Esophagus muscularis mucosa (tissue), 4 donors: ENCODE measurements around the gene ALDH3A2. TPM values are rescaled to one million over a fixed set of nuclear protein-coding genes. Genes with fewer than 3 reads are reported as not detected.

Experiments
- DNase-seq: peaks from one replicate; pipeline ENCODE4 v3.0.0-alpha.2; 2017; ENCODE audit errors: extremely low spot score
- H3K27ac ChIP-seq, 4 donors: fragments of 200-600 bp; sonication (generic); replicated peaks in 1 of 4; 1 replicate in 3 of 4; 2 replicates in 1 of 4; pipeline ENCODE4 v1.5.1; 2016 to 2019; ENCODE audit warnings: mild to moderate bottlenecking in 1 of 4
- H3K27me3 ChIP-seq, 4 donors: fragments of 200-600 bp; sonication (generic); one replicate each; pipeline versions ENCODE4 v1.5.1 to v1.6.0; 2016 to 2019
- H3K36me3 ChIP-seq, 4 donors: fragments of 200-600 bp; sonication (generic); one replicate each; pipeline ENCODE4 v1.5.1; 2016 to 2019
- H3K4me1 ChIP-seq, 4 donors: fragments of 200-600 bp; sonication (generic); one replicate each; pipeline ENCODE4 v1.5.1; 2016 to 2019
- H3K4me3 ChIP-seq, 4 donors: fragments of 200-600 bp; sonication (generic); 1 replicate in 2 of 4; 2 replicates in 2 of 4; pipeline ENCODE4 v1.5.1; 2016 to 2019; ENCODE audit warnings: mild to moderate bottlenecking in 4 of 4, moderate library complexity in 1 of 4
- H3K9me3 ChIP-seq, 4 donors: fragments of 200-600 bp; sonication (generic); 1 replicate in 3 of 4; 2 replicates in 1 of 4; pipeline ENCODE4 v1.5.1; 2016 to 2019
- EP300 ChIP-seq: sonication (generic); formaldehyde crosslinking; IDR thresholded peaks from one replicate; pipeline ENCODE4 v1.6.1; 2017; ENCODE audit warnings: antibody characterized with exemption
- POLR2A ChIP-seq: fragments of 450-650 bp; IDR thresholded peaks from one replicate; pipeline ENCODE4 v1.6.1; 2017; ENCODE audit warnings: antibody characterized with exemption, moderate library complexity, mild to moderate bottlenecking, low read depth
- POLR2AphosphoS5 ChIP-seq, 2 donors: sonication (generic); formaldehyde crosslinking; IDR thresholded peaks; one replicate each; pipeline ENCODE4 v1.6.1; 2017; ENCODE audit warnings: antibody characterized with exemption in 2 of 2
- WGBS: methylation state at CpG from one replicate; pipeline ENCODE4 v1.1.5; 2018; 5-methylcytosine and 5-hydroxymethylcytosine counted together
- intact Hi-C: fragments of 100-400 bp; cut with DNase I; formaldehyde crosslinking; loops from one replicate; pipeline ENCODE4 v1.15.1; 2023
- total RNA-seq, 4 donors: library from RNA; depleted of rRNA; stranded (reverse); fragments of >200 nt; gene quantifications; one replicate each; pipeline versions ENCODE4 v1.1.0 to v1.2.1, GENCODE V29; 2016
- TF ChIP-seq, protein P1 (sequence below), 3 experiments: fragments of 200-600 bp in 2 of 3; fragments of 450-650 bp in 1 of 3; sonication (generic) in 2 of 3; IDR thresholded peaks; one replicate each; pipeline ENCODE4 v1.5.1; 2017 to 2019; ENCODE audit warnings: antibody characterized with exemption in 3 of 3, mild to moderate bottlenecking in 2 of 3, moderate library complexity in 1 of 3

Gene ALDH3A2
- total RNA-seq, 4 donors from 2014 or later = 104 to 182 (median 115) TPM

DNA sequence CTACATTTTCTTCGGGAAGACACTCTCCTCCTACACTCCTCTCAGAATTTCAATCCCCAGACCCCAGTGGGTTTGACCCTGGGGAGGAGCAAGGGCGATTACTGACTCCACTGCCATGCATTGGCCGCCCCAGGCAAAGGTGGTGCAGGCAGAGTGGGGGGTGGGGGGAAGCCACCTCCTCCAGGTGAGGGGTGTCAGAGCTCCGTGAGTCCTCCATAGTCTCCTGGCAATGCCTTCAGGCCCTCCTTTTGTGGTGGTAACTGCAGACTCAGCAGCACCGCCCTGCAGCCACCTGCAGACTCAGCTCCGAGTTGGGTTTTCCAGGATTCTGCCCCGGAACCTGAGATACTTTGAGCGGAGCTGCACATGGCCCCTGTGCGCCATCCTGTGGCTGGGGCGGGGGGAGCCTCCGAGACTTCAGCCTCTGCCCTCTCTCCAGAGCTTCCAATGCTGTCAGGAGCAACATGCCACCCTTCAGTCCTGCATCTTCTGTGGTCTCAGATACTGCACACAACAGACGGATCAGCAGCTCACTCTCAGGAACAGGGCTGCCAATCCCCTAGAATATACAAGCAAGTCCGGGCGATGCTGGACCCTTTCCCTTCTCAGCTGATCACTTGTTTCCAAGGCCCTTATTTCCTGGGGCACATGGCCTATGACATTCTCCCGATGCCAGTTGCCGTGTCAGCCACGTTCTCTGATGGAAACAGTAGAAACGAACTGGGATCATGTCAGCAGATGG lies 70.2 kb downstream of the ALDH3A2 start:
- H3K9me3 ChIP-seq = no peaks in the 10 kb centered on the region
- no peak overlapping the region for H3K27ac ChIP-seq
- DNase-seq = no peak
- H3K36me3 ChIP-seq = no peaks in the 10 kb centered on the region
- no peaks in the 10 kb centered on the region for H3K27me3 ChIP-seq
- WGBS = 71% methylated on average over 12 of the region's 18 CpGs
- intact Hi-C loops = no loop called here
- peaks cover 6 to 9% (median 7%) of the 10 kb centered on the region in 4 donors for H3K4me1 ChIP-seq
- H3K4me3 ChIP-seq = no peak overlapping the region
- TF ChIP-seq, protein P1, sequence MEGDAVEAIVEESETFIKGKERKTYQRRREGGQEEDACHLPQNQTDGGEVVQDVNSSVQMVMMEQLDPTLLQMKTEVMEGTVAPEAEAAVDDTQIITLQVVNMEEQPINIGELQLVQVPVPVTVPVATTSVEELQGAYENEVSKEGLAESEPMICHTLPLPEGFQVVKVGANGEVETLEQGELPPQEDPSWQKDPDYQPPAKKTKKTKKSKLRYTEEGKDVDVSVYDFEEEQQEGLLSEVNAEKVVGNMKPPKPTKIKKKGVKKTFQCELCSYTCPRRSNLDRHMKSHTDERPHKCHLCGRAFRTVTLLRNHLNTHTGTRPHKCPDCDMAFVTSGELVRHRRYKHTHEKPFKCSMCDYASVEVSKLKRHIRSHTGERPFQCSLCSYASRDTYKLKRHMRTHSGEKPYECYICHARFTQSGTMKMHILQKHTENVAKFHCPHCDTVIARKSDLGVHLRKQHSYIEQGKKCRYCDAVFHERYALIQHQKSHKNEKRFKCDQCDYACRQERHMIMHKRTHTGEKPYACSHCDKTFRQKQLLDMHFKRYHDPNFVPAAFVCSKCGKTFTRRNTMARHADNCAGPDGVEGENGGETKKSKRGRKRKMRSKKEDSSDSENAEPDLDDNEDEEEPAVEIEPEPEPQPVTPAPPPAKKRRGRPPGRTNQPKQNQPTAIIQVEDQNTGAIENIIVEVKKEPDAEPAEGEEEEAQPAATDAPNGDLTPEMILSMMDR (IDR thresholded peaks at IDR 0.05) = no peak
- TF ChIP-seq POLR2AphosphoS5 (IDR thresholded peaks at IDR 0.05) (no peak), POLR2A (no peak), EP300 (no peak)

DNA sequence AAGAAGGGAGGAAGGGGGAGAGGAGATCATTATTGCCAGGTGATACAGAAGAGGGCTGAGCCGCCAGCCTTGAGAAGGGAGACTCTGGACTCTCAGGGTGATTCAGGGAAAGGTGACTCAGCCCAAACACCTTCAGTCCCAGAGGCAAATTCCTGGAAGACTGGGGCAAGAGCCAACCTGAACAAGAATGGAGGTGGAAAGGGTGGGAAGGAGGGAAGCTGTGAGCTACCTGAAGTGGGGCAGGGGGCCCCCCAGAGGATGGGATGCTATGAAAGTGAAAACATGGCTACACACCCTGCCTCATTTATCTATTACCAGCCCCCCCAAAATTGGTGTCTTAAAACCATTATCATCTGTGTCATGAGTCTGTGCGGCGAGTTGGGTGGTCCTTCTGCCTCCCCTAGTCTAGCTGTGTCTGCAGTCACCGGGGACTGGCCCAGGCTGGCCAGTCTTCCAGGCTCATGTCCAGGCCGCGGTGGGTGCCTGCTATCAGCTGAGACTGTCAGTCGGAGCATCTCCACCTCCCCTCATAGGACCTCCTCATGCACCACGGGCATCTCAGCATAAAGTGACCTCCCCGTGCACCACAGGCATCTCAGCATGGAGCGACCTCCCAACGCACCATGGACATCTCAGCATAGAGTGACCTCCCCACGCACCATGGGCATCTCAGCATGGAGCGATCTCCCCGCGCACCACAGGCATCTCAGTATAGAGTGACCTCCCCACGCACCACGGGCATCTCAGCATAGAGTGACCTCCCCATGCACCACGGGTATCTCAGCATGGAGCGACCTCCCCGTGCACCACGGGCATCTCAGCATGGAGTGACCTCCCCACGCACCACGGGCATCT lies 71.0 kb downstream of the ALDH3A2 start:
- no peak overlapping the region for H3K27ac ChIP-seq
- no peaks in the 10 kb centered on the region for H3K27me3 ChIP-seq
- no peak overlapping the region for H3K4me3 ChIP-seq
- TF ChIP-seq EP300 (no peak), POLR2A (no peak), POLR2AphosphoS5 (IDR thresholded peaks at IDR 0.05) (no peak)
- TF ChIP-seq, protein P1 (IDR thresholded peaks at IDR 0.05) = no peak
- no peaks in the 10 kb centered on the region for H3K36me3 ChIP-seq
- 89% methylated on average over 12 of the region's 23 CpGs for whole genome bisulfite sequencing
- intact Hi-C loops = no loop called here
- no peak for DNase-seq
- H3K4me1 ChIP-seq = peaks cover 10 to 17% (median 14%) of the 10 kb centered on the region in 4 donors
- H3K9me3 ChIP-seq = no peaks in the 10 kb centered on the region

DNA sequence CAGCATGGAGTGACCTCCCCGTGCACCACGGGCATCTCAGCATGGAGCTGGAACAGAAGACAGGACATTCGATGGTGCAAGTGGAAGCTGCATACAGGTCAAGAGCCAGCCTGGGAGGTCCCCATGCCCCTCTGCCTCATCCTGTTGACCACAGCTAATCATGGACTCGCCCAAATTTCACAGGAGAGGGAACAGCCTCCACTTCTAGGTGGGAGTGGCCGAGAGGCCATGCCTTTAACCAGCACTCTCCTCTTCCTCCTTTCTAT lies 71.6 kb downstream of the ALDH3A2 start:
- Histone ChIP-seq H3K4me1 (peaks cover 12 to 22% (median 20%) of the 10 kb centered on the region in 4 donors), H3K27ac (no peak overlapping the region), H3K36me3 (no peaks in the 10 kb centered on the region), H3K27me3 (no peaks in the 10 kb centered on the region), H3K9me3 (no peaks in the 10 kb centered on the region), H3K4me3 (no peak overlapping the region)
- WGBS = 80% methylated on average over 1 of the region's 5 CpGs
- DNase-seq = no peak
- TF ChIP-seq EP300 (no peak), POLR2AphosphoS5 (IDR thresholded peaks at IDR 0.05) (no peak), POLR2A (no peak)
- TF ChIP-seq, protein P1 (IDR thresholded peaks at IDR 0.05) = no peak
- intact Hi-C loops = no loop called here

DNA sequence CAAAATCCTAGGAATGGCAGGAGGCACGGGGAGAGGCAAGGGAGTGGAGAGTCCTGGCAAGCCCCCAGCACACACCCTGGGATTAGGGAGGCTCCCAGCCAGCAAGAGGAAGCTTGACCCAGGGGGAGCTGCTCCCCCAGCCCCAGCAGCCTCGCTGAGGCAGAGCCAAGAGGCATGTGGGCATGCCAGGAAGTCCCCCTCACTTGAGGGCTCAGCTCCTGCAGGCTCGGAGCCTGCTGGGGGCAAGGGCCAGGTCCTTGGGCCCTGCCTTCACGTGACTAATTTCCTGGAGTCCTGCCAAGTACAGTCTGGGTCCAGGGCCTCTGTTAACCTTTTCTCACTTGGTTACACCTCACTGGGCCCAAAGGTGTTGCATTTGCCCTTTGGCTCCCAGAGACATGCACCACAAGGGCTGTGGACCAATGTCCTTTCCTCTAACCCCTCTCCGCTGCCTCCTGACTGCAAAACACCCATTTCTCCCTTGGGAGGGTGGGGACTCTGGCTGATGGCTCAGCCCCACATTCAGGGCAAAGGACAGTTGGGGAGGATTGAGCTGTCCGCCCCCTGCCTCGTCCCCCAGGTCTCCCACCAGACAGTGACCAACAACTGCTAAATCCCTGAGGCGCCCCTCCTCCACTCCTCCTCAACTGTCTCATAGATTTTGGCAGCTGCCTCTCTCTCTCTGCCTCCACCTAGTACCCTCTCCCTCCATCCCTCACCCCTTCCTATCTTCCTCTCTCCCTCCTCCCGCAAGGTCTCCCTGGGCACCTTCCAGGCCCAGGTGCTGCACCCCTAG lies 72.3 kb downstream of the ALDH3A2 start:
- no peak for DNase-seq
- Histone ChIP-seq H3K4me3 (no peak overlapping the region), H3K9me3 (no peaks in the 10 kb centered on the region), H3K36me3 (no peaks in the 10 kb centered on the region), H3K27me3 (no peaks in the 10 kb centered on the region), H3K27ac (no peak overlapping the region), H3K4me1 (peaks cover 12 to 24% (median 20%) of the 10 kb centered on the region in 4 donors)
- WGBS = 62% methylated on average over 9 of the region's 9 CpGs
- TF ChIP-seq EP300 (no peak), POLR2A (no peak)
- TF ChIP-seq, protein P1 (IDR thresholded peaks at IDR 0.05) = no peak
- intact Hi-C loops = no loop called here
